ENCODE results near the gene SLC35B1. TPM values are rescaled to one million over a fixed set of nuclear protein-coding genes. Genes with fewer than 3 reads are reported as not detected.
A peak's percentile ranks its signal among the peaks of the same experiment; 100 is the strongest.

Gene SLC35B1
- total RNA-seq, 4 donors from 2014 or later: 17.9 to 35.6 (median 19.5) TPM

DNA sequence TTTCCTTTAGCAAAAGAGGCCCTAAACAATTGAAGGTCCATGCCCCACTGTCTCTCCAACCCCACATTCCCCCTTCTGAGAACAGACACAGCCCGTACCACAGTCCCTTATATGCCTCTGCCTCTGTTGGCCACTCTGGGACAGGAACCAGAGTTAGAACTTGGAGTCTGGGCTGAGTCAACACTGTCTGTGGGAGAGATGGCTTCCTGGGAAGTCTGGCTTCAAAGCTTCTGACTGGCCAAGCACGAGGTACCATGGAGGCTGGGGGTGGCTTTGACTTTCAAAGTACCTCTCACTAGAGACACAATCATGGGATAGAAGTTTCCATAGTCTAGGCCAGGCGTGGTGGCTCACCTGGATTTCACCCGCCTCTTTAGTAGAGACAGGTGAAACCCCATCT is 15.0 kb downstream of the SLC35B1 start:
- no peak for ATAC-seq
- Histone ChIP-seq H3K4me3 (no peak overlapping the region), H3K9me3 (no peaks in the 10 kb centered on the region), H3K36me3 (no peaks in the 10 kb centered on the region), H3K27me3 (no peaks in the 10 kb centered on the region), H3K27ac (peak overlapping the region; percentile 83 to 94 (median 90)), H3K4me1 (peaks cover 5 to 54% (median 7%) of the 10 kb centered on the region in 3 donors)
- no peak for TF ChIP-seq EP300 (IDR thresholded peaks at IDR 0.05)
- TF ChIP-seq POLR2A (IDR thresholded peaks at IDR 0.05): no peak
- TF ChIP-seq POLR2AphosphoS5 (IDR thresholded peaks at IDR 0.05): no peak
- TF ChIP-seq, protein P1, sequence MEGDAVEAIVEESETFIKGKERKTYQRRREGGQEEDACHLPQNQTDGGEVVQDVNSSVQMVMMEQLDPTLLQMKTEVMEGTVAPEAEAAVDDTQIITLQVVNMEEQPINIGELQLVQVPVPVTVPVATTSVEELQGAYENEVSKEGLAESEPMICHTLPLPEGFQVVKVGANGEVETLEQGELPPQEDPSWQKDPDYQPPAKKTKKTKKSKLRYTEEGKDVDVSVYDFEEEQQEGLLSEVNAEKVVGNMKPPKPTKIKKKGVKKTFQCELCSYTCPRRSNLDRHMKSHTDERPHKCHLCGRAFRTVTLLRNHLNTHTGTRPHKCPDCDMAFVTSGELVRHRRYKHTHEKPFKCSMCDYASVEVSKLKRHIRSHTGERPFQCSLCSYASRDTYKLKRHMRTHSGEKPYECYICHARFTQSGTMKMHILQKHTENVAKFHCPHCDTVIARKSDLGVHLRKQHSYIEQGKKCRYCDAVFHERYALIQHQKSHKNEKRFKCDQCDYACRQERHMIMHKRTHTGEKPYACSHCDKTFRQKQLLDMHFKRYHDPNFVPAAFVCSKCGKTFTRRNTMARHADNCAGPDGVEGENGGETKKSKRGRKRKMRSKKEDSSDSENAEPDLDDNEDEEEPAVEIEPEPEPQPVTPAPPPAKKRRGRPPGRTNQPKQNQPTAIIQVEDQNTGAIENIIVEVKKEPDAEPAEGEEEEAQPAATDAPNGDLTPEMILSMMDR (IDR thresholded peaks at IDR 0.05): no peak
- 58 to 83% methylated on average over 1 to 2 of the region's 4 CpGs for WGBS, 2 donors (ENCODE audit: low coverage in 1 of 2)

DNA sequence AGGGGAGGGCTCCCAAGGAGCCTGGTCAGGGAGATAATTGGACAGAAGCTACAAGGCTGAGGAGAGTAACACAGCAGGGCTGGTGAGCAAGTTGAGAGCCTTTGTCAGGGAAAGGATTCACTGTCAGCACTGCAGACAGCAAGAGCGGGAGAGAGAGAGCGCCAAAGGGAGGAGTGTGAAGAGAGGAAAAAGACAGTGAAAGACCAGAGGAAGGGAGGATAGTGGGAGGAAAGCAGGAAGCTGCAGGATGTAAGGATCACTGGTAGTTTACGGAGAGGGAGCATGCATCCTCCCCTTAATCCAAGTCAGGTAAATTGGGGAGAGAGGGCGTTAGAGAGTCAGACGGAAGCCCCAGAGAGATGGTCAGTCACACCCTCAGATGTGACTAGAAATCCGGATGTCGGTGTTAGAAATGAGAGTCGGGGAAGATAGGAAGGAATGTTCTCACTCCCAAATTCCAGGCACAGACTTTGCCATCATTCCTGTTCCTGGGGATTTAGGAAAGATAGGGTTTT is 16.0 kb downstream of the SLC35B1 start:
- Histone ChIP-seq H3K36me3 (no peaks in the 10 kb centered on the region), H3K4me1 (peaks cover 5 to 64% (median 7%) of the 10 kb centered on the region in 3 donors), H3K9me3 (no peaks in the 10 kb centered on the region), H3K27ac (peak overlapping the region; percentile 83 to 94 (median 90)), H3K27me3 (no peaks in the 10 kb centered on the region), H3K4me3 (no peak overlapping the region)
- 27 to 42% methylated on average over 7 to 8 of the region's 8 CpGs for WGBS, 2 donors (ENCODE audit: low coverage in 1 of 2)
- peak; percentile 5 for ATAC-seq
- no peak for TF ChIP-seq POLR2A (IDR thresholded peaks at IDR 0.05)
- TF ChIP-seq POLR2AphosphoS5 (IDR thresholded peaks at IDR 0.05): peak; percentile 17
- no peak for TF ChIP-seq EP300 (IDR thresholded peaks at IDR 0.05)

DNA sequence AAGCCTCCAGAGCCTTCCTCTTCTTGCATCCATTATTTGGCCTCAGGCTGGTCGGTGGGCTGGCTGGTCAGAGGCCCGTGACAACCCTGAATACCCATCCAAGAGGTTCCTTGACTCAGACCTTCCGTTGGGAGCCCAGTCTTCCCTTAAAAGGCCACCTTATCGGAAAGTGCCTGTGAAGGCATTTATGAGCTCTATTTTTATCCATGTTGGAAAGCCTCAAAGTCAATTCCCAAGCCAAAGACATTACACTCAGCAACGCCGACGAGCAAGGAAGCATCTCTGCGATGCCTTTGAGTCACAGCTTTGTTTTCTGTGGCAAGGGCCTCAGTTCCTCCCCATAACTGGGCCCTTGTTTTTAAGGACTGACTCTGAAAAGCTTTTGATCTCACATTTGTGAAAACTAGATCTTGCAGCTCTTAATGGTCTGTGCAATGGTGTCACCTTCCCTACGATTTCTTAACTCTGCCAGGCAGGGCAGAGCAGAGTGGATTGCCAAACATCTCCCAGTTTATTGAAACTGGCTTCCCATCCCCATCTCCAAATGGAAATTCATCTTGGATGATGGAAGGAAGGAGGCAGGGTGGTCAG is 16.6 kb downstream of the SLC35B1 start:
- TF ChIP-seq, protein P1 (IDR thresholded peaks at IDR 0.05): no peak
- TF ChIP-seq POLR2A (IDR thresholded peaks at IDR 0.05) (peak; percentile 46), POLR2AphosphoS5 (IDR thresholded peaks at IDR 0.05) (peak; percentile 96), EP300 (IDR thresholded peaks at IDR 0.05) (no peak)
- Histone ChIP-seq H3K36me3 (no peaks in the 10 kb centered on the region), H3K4me3 (no peak overlapping the region), H3K4me1 (peaks cover 5 to 64% (median 7%) of the 10 kb centered on the region in 3 donors), H3K27me3 (no peaks in the 10 kb centered on the region), H3K9me3 (no peaks in the 10 kb centered on the region), H3K27ac (peak overlapping the region; percentile 83 to 94 (median 90))
- WGBS, 2 donors (ENCODE audit: low coverage in 1 of 2): 15 to 23% methylated on average over 5 to 7 of the region's 9 CpGs
- peak; percentile 83 for ATAC-seq

DNA sequence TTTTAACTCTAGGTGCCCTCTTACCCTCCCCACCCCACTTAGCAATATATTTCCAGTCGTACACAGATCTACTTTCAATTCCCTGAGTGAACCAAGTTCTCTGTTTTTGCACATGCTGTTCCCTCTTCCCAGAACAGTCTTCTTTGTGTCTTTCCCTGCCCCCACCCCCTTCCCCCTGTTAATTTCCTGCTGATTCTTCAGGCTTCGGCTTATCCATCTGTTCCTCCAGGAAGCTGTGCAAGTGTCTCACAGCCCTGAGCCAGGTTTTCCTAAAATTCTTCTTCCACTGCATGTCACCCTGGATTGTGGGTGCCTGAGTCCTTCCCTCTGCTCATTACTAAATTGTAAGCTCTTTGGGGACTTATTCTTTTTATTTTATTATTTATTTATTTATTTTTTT is 17.5 kb downstream of the SLC35B1 start:
- no peak for TF ChIP-seq POLR2AphosphoS5 (IDR thresholded peaks at IDR 0.05)
- no peak for TF ChIP-seq POLR2A (IDR thresholded peaks at IDR 0.05)
- no peak for TF ChIP-seq EP300 (IDR thresholded peaks at IDR 0.05)
- TF ChIP-seq, protein P1 (IDR thresholded peaks at IDR 0.05): no peak
- H3K36me3 ChIP-seq: no peaks in the 10 kb centered on the region
- H3K27ac ChIP-seq: peak overlapping the region; percentile 83 to 94 (median 90)
- H3K4me3 ChIP-seq: no peak overlapping the region
- WGBS, 2 donors (ENCODE audit: low coverage in 1 of 2): 48 to 56% methylated on average over 2 of the region's 2 CpGs
- peaks cover 4 to 60% (median 5%) of the 10 kb centered on the region in 3 donors for H3K4me1 ChIP-seq
- H3K9me3 ChIP-seq: no peaks in the 10 kb centered on the region
- ATAC-seq: no peak
- no peaks in the 10 kb centered on the region for H3K27me3 ChIP-seq

DNA sequence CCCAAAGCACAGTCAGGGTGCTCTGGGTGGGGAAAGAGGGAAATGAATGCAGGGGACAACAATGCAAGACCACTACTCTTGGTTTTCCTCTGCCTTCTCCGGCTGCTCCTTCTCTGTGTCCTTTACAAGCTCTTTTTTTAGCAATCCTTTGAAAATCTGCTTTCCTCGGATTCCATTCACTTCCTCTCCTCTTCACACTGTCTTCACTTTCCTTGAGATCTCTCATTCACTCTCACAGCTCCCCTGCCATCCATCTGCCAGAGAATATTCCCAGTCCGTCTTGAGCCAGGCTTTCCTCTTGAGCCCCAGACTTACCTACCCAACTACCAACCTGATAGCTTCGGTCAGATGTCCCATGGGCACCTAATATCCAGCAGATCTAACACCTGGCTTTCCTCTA is 18.9 kb downstream of the SLC35B1 start:
- 80 to 82% methylated on average over 4 of the region's 4 CpGs for WGBS, 2 donors (ENCODE audit: low coverage in 1 of 2)
- Histone ChIP-seq H3K27ac (peak overlapping the region; percentile 35 to 94 (median 84)), H3K4me3 (no peak overlapping the region), H3K27me3 (no peaks in the 10 kb centered on the region), H3K4me1 (peaks cover 0 to 52% (median 5%) of the 10 kb centered on the region in 3 donors), H3K36me3 (no peaks in the 10 kb centered on the region), H3K9me3 (no peaks in the 10 kb centered on the region)
- TF ChIP-seq POLR2AphosphoS5 (IDR thresholded peaks at IDR 0.05) (no peak), EP300 (IDR thresholded peaks at IDR 0.05) (no peak)
- ATAC-seq: no peak
